Measurements from ENCODE around the gene ZNF276. TPM values are rescaled to one million over a fixed set of nuclear protein-coding genes. Genes with fewer than 3 reads are reported as not detected.

ZNF276 gene
- total RNA-seq, 1 experiment from 2014 or later = 18.6 TPM

DNA sequence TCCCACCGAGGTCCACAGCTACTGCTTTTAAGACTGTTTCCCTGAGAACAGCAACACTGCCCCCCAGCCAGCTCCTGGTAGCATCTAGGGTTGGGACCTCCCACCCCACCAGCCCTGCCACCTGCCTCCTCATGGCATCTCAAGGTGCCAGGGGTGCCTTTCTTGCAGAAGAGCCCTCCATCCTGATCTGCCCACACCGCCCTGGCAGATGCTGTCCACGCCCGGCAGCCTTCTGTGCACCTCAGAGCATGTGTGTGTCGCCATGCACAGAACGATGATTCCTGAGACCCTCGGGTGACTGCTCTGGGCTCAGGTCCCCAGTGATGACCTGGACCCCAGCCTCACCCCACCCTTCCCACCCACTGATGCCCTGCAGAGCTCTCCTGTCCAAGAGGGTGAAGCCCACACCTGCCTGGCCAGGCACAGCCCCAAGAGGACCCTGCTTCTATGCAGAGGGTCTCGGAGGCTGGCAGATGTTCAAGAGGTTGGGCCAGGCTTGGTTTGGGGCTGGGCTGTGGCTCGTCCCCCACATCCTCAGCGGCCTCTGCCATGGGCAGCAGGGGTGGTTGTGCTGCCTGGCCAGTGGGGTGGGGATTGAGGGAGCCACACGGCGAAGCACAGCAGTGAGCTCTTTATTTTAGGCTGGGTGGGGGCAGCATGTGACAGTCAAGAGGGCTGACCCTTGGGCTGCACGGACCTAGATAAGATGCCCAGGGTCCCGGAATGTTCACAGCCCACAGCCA lies 14.6 kb upstream of the ZNF276 start:
- Histone ChIP-seq H2BK120ac (ENCODE audit: low read depth, low read length, poor library complexity, severe bottlenecking) (no peak overlapping the region), H2BK15ac (ENCODE audit: low read depth, low read length) (no peak overlapping the region), H3K27ac (ENCODE audit: insufficient read length, low read depth, low read length) (no peak overlapping the region), H2AFZ (ENCODE audit: low read length) (no peak overlapping the region), H3K9ac (ENCODE audit: extremely low read depth, insufficient read length, low read length) (no peak overlapping the region), H3K18ac (ENCODE audit: insufficient read length, low read depth, low read length) (no peak overlapping the region), H4K20me1 (ENCODE audit: control insufficient read depth, insufficient read depth, insufficient read length) (no peaks in the 10 kb centered on the region), H2BK12ac (ENCODE audit: insufficient read length, low read depth, low read length) (no peak overlapping the region), H3K79me2 (ENCODE audit: insufficient read depth, low read length) (no peaks in the 10 kb centered on the region), H3K79me1 (ENCODE audit: insufficient read depth, low read depth, low read length, poor library complexity, severe bottlenecking) (no peaks in the 10 kb centered on the region), H3K27me3 (ENCODE audit: insufficient read depth, low read length) (no peaks in the 10 kb centered on the region), H3K9me3 (ENCODE audit: control insufficient read depth, low read depth, low read length) (no peaks in the 10 kb centered on the region), H3K23me2 (ENCODE audit: insufficient read length, low read depth, low read length, poor library complexity, severe bottlenecking) (peaks cover under 1% of the 10 kb centered on the region), H3K14ac (ENCODE audit: insufficient read depth, low read length) (no peak overlapping the region; the same call in 1 of the 2 replicates), H2BK20ac (ENCODE audit: low read depth, low read length, poor library complexity, severe bottlenecking) (no peak overlapping the region), H2BK5ac (ENCODE audit: insufficient read length, low read length) (no peak overlapping the region), H4K5ac (ENCODE audit: insufficient read length, low read depth, low read length) (no peak overlapping the region), H3T11ph (ENCODE audit: low read length) (no peak overlapping the region), H3K4ac (ENCODE audit: low read depth, low read length) (no peak overlapping the region), H4K91ac (ENCODE audit: insufficient read length, low read depth, low read length) (no peak overlapping the region), H3K23ac (ENCODE audit: insufficient read length, low read depth, low read length) (no peak overlapping the region), H2AK5ac (ENCODE audit: insufficient read length, low read length) (no peak overlapping the region), H3K4me1 (ENCODE audit: insufficient read depth, low read length) (no peaks in the 10 kb centered on the region), H4K8ac (replicated peaks; ENCODE audit: insufficient read length, low read depth, low read length) (no peak overlapping the region), H3K4me2 (ENCODE audit: insufficient read depth, insufficient read length, low read length) (no peak overlapping the region), H3K56ac (ENCODE audit: insufficient read length, low read depth, low read length) (no peak overlapping the region)
- no peak overlapping the region for H3K4me3 Mint-ChIP-seq
- no peak for DNase-seq
- H3K9me3 Mint-ChIP-seq = no peaks in the 10 kb centered on the region
- TF ChIP-seq, protein P1, sequence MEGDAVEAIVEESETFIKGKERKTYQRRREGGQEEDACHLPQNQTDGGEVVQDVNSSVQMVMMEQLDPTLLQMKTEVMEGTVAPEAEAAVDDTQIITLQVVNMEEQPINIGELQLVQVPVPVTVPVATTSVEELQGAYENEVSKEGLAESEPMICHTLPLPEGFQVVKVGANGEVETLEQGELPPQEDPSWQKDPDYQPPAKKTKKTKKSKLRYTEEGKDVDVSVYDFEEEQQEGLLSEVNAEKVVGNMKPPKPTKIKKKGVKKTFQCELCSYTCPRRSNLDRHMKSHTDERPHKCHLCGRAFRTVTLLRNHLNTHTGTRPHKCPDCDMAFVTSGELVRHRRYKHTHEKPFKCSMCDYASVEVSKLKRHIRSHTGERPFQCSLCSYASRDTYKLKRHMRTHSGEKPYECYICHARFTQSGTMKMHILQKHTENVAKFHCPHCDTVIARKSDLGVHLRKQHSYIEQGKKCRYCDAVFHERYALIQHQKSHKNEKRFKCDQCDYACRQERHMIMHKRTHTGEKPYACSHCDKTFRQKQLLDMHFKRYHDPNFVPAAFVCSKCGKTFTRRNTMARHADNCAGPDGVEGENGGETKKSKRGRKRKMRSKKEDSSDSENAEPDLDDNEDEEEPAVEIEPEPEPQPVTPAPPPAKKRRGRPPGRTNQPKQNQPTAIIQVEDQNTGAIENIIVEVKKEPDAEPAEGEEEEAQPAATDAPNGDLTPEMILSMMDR (conservative IDR thresholded peaks at IDR 0.05) = no peak
- H3K36me3 Mint-ChIP-seq (ENCODE audit: insufficient read depth in 1 of 3, low read depth in 3 of 3) = no peaks in the 10 kb centered on the region
- H3K27ac Mint-ChIP-seq = no peak overlapping the region
- peaks cover 29% of the 10 kb centered on the region for H3K27me3 Mint-ChIP-seq (ENCODE audit: low read depth)
- no CpG with 5 or more reads among the region's 14 CpGs for WGBS (ENCODE audit: extremely low coverage, insufficient read length, low lambda C conversion rate)
- H3K4me1 Mint-ChIP-seq = peaks cover 18 to 22% of the 10 kb centered on the region in 2 experiments

Measured in H9 (cell line).